B cell (primary cell): ENCODE measurements around the gene ERICH6. TPM values are rescaled to one million over a fixed set of nuclear protein-coding genes. Genes with fewer than 3 reads are reported as not detected.

ENCODE experiments used
- ATAC-seq: fragments of 200-7000 bp; cut with Tn5 transposase; one replicate; pipeline ENCODE4 v1.10.0; 2021; ENCODE audit warnings: low read depth, mild to moderate bottlenecking, moderate number of reproducible peaks, moderate library complexity
- CTCF ChIA-PET: fragments of 350-600 bp; sonication (Branson Sonifier 250); formaldehyde crosslinking; loops from one replicate; lab custom pipeline; 2021; ENCODE audit warnings: antibody characterized with exemption, inconsistent platforms; lab: Charles Lee
- POLR2A ChIA-PET: fragments of 350-600 bp; sonication (Branson Sonifier 250); formaldehyde crosslinking; loops from one replicate; lab custom pipeline; 2021; ENCODE audit warnings: antibody characterized with exemption; lab: Charles Lee
- DNase-seq: peaks from one replicate; pipeline ENCODE4 v3.0.0; 2013
- H2AFZ ChIP-seq: 2 replicates; pipeline ENCODE4 v1.6.1; 2012; ENCODE audit warnings: mild to moderate bottlenecking, low read depth, low read length; ENCODE audit not compliant: insufficient read depth, poor library complexity, severe bottlenecking
- H3K27ac ChIP-seq, 2 donors: 1 replicate in 1 of 2; 2 replicates in 1 of 2; pipeline ENCODE4 v1.5.1; 2012 to 2013; ENCODE audit warnings: low read length in 2 of 2, mild to moderate bottlenecking in 2 of 2, moderate library complexity in 1 of 2
- H3K27me3 ChIP-seq, 4 experiments: fragments of 200-600 bp in 1 of 4; sonication (generic) in 1 of 4; replicated peaks in 1 of 4; 1 replicate in 2 of 4; 2 replicates in 2 of 4; pipeline versions ENCODE4 v1.6.1 to v1.7.0; 2013 to 2016; ENCODE audit warnings: low read length in 3 of 4, mild to moderate bottlenecking in 2 of 4, mixed read lengths in 1 of 4, moderate library complexity in 1 of 4; ENCODE audit not compliant: insufficient read depth in 4 of 4, control insufficient read depth in 3 of 4; ENCODE audit errors: control extremely low read depth in 1 of 4
- H3K36me3 ChIP-seq, 2 experiments: replicated peaks in 1 of 2; 1 replicate in 1 of 2; 2 replicates in 1 of 2; pipeline versions ENCODE4 v1.6.1 to v1.7.1; 2013; ENCODE audit warnings: low read length in 1 of 2; ENCODE audit not compliant: insufficient read depth in 2 of 2, control insufficient read depth in 1 of 2; ENCODE audit errors: control extremely low read depth in 1 of 2, extremely low read depth in 1 of 2
- H3K4me1 ChIP-seq, 2 donors: fragments of 200-600 bp in 1 of 2; sonication (generic) in 1 of 2; 1 replicate in 1 of 2; 2 replicates in 1 of 2; pipeline versions ENCODE4 v1.5.1 to v1.6.1; 2013 to 2017; ENCODE audit warnings: low read length in 2 of 2; ENCODE audit not compliant: control insufficient read depth in 2 of 2, insufficient read depth in 2 of 2
- H3K4me2 ChIP-seq: replicated peaks from 2 replicates; pipeline ENCODE3; 2012; ENCODE audit warnings: mild to moderate bottlenecking, low read depth, low read length; ENCODE audit not compliant: poor library complexity, severe bottlenecking
- H3K4me3 ChIP-seq, 5 experiments: fragments of 200-600 bp in 1 of 5; sonication (generic) in 1 of 5; 1 replicate in 3 of 5; 2 replicates in 2 of 5; pipeline versions ENCODE4 v1.5.1 to v1.7.0; 2011 to 2016; ENCODE audit warnings: low read length in 4 of 5, mild to moderate bottlenecking in 4 of 5, low read depth in 2 of 5, control low read depth in 1 of 5, moderate library complexity in 1 of 5; ENCODE audit not compliant: insufficient read depth in 1 of 5; ENCODE audit errors: control extremely low read depth in 1 of 5, extremely low read depth in 1 of 5
- H3K79me2 ChIP-seq: fragments of 200-600 bp; sonication (generic); one replicate; pipeline ENCODE4 v1.6.0; 2016; ENCODE audit warnings: low read length; ENCODE audit not compliant: control insufficient read depth, insufficient read depth
- H3K9ac ChIP-seq: fragments of 200-600 bp; sonication (generic); 2 replicates; pipeline ENCODE4 v1.6.1; 2017; ENCODE audit warnings: mild to moderate bottlenecking, low read length, moderate library complexity
- H3K9me3 ChIP-seq, 3 donors: one replicate each; pipeline versions ENCODE4 v1.6.1 to v1.7.1; 2013; ENCODE audit warnings: low read length in 2 of 3; ENCODE audit not compliant: control insufficient read depth in 2 of 3, insufficient read depth in 1 of 3; ENCODE audit errors: control extremely low read depth in 1 of 3
- H4K20me1 ChIP-seq: 2 replicates; pipeline ENCODE4 v1.6.0; 2012; ENCODE audit warnings: mild to moderate bottlenecking, low read length; ENCODE audit not compliant: insufficient read depth, control insufficient read depth, poor library complexity, severe bottlenecking
- H3K27ac Mint-ChIP-seq: one replicate; pipeline ENCODE4 v1.8.0; 2021; ENCODE audit warnings: mixed read lengths
- H3K27me3 Mint-ChIP-seq: one replicate; pipeline ENCODE4 v1.8.0; 2021; ENCODE audit warnings: mixed read lengths
- H3K4me1 Mint-ChIP-seq: one replicate; pipeline ENCODE4 v1.8.0; 2021; ENCODE audit warnings: mixed read lengths
- H3K4me3 Mint-ChIP-seq: one replicate; pipeline ENCODE4 v1.8.0; 2021; ENCODE audit warnings: mixed read lengths
- H3K9me3 Mint-ChIP-seq: one replicate; pipeline ENCODE4 v1.8.0; 2022; ENCODE audit warnings: mixed read lengths; ENCODE audit not compliant: insufficient read depth
- CTCF ChIP-seq: fragments of 200-600 bp; IDR thresholded peaks from one replicate; pipeline ENCODE4 v1.8.0; 2022; ENCODE audit warnings: antibody characterized with exemption, mild to moderate bottlenecking
- EZH2 ChIP-seq: IDR thresholded peaks from 2 replicates; pipeline ENCODE4 v1.6.1; 2012; ENCODE audit warnings: borderline replicate concordance, low read depth, mild to moderate bottlenecking, moderate library complexity, low read length; ENCODE audit not compliant: insufficient read depth, poor library complexity, severe bottlenecking
- WGBS: methylation state at CpG from one replicate; pipeline ENCODE4 v1.1.5; 2013; ENCODE audit warnings: missing lambda C conversion rate; ENCODE audit not compliant: insufficient coverage; 5-methylcytosine and 5-hydroxymethylcytosine counted together
- intact Hi-C: fragments of 100-400 bp; cut with micrococcal nuclease; formaldehyde crosslinking; loops from one replicate; pipeline ENCODE4 v1.10.0; 2022
- polyA plus RNA-seq: library from polyadenylated mRNA; depleted of rRNA; stranded (reverse); fragments of >200 nt; gene quantifications from 2 replicates; pipeline ENCODE4 v1.2.3, GENCODE V29; 2012
- total RNA-seq, 2 donors: library from RNA; stranded (reverse); fragments of 120-200 nt in 1 of 2; gene quantifications; 1 replicate in 1 of 2; 2 replicates in 1 of 2; pipeline versions ENCODE4 v1.2.3 to v1.2.4, GENCODE V29; 2013 to 2022

ERICH6 gene
- total and polyA plus RNA-seq, 2 donors (not counting 1 experiment from before 2014, with no cell fraction given): 0.44 TPM; not detected in 1

- Histone ChIP-seq H3K4me2 (no peak overlapping the region), H3K36me3 (no peaks in the 10 kb centered on the region), H3K79me2 (no peaks in the 10 kb centered on the region), H3K4me3 (no peak overlapping the region), H2AFZ (no peak overlapping the region), H3K9me3 (no peaks in the 10 kb centered on the region), H3K27ac (no peak overlapping the region), H3K27me3 (no peaks in the 10 kb centered on the region), H3K9ac (no peak overlapping the region), H3K4me1 (peaks cover 29 to 35% of the 10 kb centered on the region in 2 donors), H4K20me1 (no peaks in the 10 kb centered on the region)
- DNase-seq: no peak
- TF ChIP-seq CTCF (no peak), EZH2 (no peak)
- H3K4me3 Mint-ChIP-seq: no peak overlapping the region
- CTCF ChIA-PET: no interaction called here
- H3K27ac Mint-ChIP-seq: no peak overlapping the region
- intact Hi-C loops: loop anchor here (5.0 kb wide), 1 partner anchor 76 kb away; no protein-coding TSS in a partner anchor
- peaks cover 25% of the 10 kb centered on the region for H3K4me1 Mint-ChIP-seq
- no peaks in the 10 kb centered on the region for H3K27me3 Mint-ChIP-seq
- POLR2A ChIA-PET: no interaction called here
- no peaks in the 10 kb centered on the region for H3K9me3 Mint-ChIP-seq
- no peak for ATAC-seq
Measured at GRCh38 chr3:150682824-150683223, 20.9 kb downstream of the ERICH6 start.

GRCh38 chr3:150682279-150682678 lies 21.4 kb downstream of the ERICH6 start:
- H3K4me3 Mint-ChIP-seq: peak overlapping the region; percentile 50
- Histone ChIP-seq H3K4me2 (peak overlapping the region; percentile 29), H3K4me3 (no peak overlapping the region), H3K27me3 (no peaks in the 10 kb centered on the region), H2AFZ (no peak overlapping the region), H3K79me2 (no peaks in the 10 kb centered on the region), H3K4me1 (peaks cover 29 to 35% of the 10 kb centered on the region in 2 donors), H3K36me3 (no peaks in the 10 kb centered on the region), H3K27ac (no peak overlapping the region), H4K20me1 (no peaks in the 10 kb centered on the region), H3K9me3 (no peaks in the 10 kb centered on the region), H3K9ac (no peak overlapping the region)
- TF ChIP-seq EZH2 (no peak), CTCF (no peak)
- H3K9me3 Mint-ChIP-seq: no peaks in the 10 kb centered on the region
- intact Hi-C loops: loop anchor here (5.0 kb wide), 1 partner anchor 75 kb away; no protein-coding TSS in a partner anchor
- no peaks in the 10 kb centered on the region for H3K27me3 Mint-ChIP-seq
- 0% methylated on average over 1 of the region's 1 CpG for WGBS
- ChIA-PET POLR2A (no interaction called here), CTCF (no interaction called here)
- no peak overlapping the region for H3K27ac Mint-ChIP-seq
- H3K4me1 Mint-ChIP-seq: peaks cover 25% of the 10 kb centered on the region
- DNase-seq (no peak), ATAC-seq (no peak)
